Measurements from ENCODE around the gene ZNF44.

The ZNF44 gene

DNA sequence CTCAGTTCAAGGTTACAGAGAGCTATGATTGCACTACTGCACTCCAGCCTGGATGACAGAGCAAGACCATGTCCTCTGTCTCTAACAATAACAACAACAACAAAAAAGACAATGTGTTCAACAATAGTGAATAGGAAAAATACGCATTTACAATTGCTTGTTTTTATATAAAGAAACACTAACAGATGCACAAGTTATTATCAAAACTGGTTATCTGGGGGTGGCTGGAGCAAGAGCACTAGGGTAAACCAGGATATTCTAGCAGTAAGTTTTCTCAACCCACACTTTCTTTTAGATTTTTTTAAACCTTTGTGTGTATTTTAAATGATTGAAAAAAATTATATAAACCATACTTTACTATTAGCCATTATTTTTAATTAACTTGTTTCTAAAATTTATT lies 33.1 kb downstream of the ZNF44 start:
- no peak for DNase-seq (ENCODE audit: low spot score)

DNA sequence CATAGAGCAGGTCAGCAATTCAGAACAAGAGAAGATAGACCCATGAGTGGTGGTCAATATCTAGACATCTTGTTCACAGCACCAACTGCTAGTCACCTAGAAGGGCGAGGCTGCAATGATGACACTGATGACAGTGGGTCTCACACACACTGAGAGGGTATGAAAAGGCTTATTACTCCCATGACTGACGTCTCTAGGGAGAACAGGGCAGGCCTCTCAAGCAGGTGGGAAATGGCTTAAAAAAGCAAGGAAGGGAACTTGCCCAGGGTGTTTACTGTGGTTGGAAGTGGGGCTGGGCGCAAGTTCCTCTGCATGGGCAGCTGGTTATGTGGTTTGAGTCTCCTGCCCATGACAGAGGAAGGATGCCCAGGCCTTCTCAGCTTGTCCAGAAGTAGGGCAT lies 33.8 kb downstream of the ZNF44 start:
- DNase-seq (ENCODE audit: low spot score) = no peak

DNA sequence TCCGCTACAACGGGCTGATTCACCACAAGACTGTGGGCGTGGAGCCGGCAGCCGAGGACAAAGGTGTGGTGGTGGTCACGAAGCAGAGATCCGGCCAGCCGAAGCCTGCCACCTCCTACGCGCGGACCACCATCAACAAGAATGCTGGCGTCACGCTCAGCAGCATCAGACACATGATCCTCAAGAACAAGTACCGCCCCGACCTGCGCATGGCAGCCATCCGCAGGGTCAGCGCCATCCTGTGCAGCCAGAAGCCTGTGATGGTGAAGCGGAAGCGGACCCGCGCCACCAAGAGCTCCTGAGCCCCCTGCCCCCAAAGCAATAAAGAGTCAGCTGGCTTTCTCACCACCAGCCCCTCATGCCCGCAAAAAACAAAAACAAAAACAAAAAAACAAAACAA lies 34.4 kb downstream of the ZNF44 start:
- no peak for DNase-seq (ENCODE audit: low spot score)

DNA sequence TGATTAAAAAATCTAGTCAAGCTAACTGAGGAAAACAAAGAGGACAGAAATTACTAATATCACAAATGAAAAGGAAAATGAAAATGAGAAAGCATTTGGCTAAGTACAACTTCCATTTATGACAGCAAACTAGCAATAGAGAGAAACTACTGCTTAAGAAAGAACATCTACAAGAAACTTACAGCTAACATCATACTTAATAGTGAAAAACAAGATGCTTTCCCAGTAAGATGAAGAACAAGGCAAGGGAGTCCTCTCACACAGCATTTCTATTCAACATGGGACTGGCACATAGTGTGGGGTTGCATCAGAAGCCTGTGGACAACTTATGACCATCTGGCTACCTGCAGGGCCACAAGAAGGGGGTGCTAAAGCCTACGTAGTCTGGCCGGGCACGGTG lies 39.3 kb downstream of the ZNF44 start:
- no peak for DNase-seq (ENCODE audit: low spot score)

DNA sequence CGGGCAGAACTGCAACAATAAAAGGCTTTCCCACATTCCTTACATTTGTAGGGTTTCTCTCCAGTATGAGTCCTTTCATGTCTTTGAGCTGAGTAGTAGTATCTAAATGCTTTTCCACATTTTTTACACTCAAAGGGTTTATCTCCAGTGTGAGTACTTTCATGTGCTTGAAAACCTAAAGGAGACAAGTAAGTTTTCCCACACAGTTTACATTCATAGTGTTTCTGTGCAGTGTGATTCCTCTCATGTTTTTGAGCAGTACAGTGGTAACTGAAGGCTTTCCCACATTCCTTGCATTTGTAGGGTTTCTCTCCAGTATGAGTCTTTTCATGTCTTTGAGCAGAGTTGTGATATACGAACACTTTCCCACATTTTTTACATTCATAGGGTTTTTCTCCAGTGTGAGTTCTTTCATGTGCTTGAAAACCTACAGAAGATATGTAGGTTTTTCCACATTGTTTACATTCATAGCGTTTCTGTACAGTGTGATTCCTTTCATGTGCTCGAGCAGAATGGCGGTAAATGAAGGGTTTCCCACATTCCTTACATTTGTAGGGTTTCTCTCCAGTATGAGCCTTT lies 47.0 kb downstream of the ZNF44 start:
- no peak for DNase-seq (ENCODE audit: low spot score)

DNA sequence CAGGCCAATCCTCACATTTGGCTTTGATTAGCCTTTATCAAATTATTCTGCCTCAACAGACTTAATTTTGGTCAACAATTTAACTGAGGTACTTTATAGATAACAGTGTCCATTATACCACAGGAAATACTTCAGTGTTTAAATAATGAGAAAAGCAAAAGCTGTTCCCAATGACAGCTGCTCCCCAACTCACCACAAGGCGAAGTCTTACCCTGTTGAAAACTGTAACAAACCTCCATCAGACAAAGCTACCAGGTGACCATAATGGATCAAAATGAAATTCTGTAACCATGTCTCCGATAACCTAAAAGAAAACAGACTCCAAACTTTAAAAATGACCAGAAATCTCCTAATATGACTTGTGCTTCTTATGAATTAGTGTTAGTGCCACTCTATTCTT lies 50.3 kb downstream of the ZNF44 start:
- DNase-seq (ENCODE audit: low spot score) = no peak

DNA sequence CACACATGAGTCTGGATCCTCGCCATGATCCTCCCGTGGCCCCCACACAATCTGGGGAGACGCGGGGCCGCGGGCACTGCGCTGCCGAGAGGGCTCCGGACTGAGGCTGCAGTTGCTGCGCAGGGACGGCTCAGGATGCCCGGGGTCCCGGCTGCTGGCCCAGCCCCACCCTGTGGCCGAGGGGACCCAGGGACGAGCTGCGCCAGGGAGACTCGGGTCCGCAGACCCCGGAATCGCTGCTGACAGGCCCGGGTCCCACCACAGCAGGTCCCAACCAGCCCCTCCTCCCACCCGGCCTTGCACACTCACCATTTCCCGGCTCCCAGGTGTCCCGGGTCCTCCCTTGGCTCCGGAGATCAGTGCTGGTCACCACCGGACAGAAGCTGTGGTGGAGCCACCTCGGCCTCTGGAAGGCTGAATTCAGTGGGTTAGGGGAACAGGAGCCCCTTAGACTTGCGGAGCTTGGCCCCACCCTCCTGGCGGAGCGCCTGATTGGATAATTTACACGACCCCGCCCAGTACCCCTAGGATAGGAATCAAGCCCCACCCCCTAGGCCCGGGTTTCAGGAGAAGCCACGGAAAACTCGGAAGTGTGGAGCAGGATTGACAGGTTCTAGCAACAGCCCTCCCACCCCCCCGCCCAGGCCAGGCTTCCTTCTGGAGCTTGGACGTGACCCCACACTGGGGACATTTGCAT lies 57.4 kb downstream of the ZNF44 start:
- no peak for DNase-seq (ENCODE audit: low spot score)

DNA sequence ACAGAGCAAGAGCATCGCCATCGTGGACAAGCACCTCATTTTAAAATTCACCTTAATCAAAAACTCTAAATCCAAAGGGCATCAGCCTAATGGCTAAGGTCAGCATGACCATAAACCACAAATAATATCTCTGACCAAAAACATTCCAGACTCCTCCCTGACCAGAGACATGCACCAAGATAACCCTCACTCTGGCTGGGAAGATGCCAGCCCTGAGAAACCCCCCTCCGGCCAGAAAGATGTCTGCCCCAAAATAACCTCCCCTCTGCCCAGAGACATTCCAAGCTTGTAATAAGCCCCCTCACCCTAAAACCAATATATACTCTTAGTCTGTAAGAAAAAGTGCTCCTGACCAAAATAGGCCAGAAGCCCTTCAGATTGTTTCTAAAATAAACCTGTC lies 61.7 kb downstream of the ZNF44 start:
- no peak for DNase-seq (ENCODE audit: low spot score)

DNA sequence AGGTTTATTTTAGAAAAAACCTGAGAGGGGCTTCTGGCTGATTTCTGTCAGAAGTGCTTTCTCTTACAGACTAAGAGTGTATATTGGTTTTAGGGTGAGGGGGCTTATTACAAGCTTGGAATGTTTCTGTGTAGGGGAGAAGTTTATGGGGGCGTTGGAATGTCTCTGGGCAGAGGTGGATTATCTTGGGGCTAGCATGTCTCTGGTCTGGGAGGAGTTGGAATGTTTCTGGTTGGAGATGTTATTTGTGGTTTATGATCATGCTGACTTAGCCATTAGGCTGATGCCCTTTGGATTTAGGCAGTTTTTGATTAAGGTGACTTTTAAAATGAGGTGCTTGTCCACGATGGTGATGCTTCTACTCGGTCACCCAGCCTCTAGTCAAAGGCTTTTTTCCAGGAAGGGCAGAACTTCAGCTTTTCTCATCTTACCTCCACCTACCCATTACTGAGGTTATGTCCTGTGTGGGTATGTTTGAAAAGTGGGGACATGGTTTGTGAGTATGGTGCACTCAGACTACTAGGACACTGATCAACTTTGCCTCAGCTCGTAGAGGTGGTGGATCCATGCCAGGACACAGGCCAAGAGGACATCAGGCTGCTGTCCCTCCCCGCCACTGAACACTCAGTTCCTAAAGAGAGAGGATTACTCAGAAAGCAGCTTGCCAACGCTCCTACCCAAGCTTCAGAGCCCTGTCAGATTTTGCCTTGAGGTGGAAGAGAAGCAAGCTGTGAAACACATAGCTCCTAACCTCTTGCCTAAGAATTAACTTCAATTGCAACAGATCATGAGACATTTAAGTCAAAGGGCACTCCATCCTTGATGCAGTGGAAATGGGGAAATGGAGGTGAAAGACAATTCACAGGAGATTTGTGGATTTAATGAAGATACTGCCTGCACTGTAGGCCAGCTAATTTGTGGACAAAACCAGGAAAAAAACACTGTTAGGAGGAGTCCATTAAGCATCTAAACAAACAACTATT lies 63.6 kb downstream of the ZNF44 start:
- DNase-seq (ENCODE audit: low spot score) = no peak

DNA sequence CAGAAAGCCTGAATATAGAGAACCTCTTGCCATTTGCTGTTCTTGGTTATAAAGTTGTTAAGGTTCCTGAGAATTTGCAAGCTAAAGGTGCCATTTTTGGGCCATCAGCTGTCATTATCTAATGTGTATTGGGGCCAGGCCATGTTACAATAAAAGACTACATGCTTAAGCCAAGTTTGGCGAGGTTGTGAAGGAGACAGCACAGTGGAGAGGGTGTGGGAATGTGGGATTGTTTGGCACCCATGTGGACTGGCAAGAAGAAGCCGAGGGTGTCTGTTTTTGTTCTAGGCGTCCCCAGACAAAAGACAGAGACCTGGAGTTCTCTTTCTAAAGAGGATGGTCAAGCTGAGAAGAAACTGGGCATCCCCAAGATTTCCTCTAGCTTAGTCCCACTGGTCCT lies 64.7 kb downstream of the ZNF44 start:
- DNase-seq (ENCODE audit: low spot score) = no peak

DNA sequence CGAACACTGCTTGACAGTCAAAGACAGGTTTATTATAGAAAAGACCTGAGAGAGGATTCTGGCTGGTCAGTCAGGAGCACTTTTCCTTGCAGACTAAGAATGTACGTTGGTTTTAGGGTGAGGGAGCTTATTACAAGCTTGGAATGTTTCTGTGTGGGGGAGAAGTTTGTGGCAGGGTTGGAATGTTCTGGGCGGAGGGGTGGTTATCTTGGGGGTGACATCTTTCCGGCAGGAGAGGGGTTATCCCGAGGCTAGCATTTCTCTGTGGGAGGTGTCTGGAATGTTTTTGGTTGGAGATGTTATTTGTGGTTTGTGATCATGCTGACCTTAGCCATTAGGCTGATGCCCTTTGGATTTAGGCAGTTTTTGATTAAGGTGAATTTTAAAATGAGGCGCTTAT lies 70.0 kb downstream of the ZNF44 start:
- no peak for DNase-seq (ENCODE audit: low spot score)

DNA sequence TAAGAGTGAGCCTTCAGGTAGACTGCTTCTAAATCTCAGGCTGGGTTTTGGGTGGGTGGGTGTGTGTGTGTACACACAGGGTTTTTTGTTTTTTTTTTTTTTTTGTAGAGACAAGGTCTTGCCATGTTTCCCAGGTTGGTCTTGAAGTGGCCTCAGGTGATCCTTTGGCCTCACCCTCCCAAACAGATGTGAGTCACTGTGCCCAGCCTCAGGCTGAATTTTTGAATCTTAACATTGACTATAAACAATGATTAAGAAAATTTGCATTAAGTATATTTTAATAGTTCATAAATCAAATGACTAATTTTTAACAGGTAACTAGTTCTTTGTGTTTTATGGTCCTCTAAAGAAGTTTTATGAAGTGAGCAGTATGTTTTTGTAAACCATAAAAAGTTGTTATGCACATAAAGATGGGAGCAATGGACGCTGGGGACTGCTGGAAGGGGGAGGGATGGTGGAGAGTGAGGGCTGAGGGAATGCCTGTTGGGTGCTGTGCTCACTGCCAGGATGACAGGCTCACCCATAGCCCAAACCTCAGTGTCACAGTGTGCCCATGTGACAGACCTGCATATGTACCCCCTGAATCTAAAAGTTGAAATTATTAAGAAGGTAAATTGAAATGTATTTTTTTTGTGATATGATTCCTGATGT lies 71.6 kb downstream of the ZNF44 start:
- no peak for DNase-seq (ENCODE audit: low spot score)
